ENCODE data around the gene PEPD. TPM values are rescaled to one million over a fixed set of nuclear protein-coding genes. Genes with fewer than 3 reads are reported as not detected.
A peak's percentile ranks its signal among the peaks of the same experiment; 100 is the strongest.

Gene PEPD
- total and polyA plus RNA-seq, 4 donors, result 48.2 to 186 (median 55.5) TPM

GRCh38 chr19:33393286-33394005 is 128.1 kb downstream of the PEPD start:
- DNase-seq, result peak; percentile 47 to 73
- 91 to 93% methylated on average over 17 to 21 of the region's 21 CpGs for WGBS, 2 donors
- ATAC-seq (ENCODE audit: low FRiP score), result no peak
- intact Hi-C loops (cut with DNase I), result no loop called here
- H3K4me3 ChIP-seq (ENCODE audit: low read length in 2 of 2), result no peak overlapping the region
- H3K36me3 ChIP-seq (ENCODE audit: control insufficient read depth in 1 of 2, insufficient read depth in 2 of 2, low read length in 1 of 2), result no peaks in the 10 kb centered on the region
- H3K4me1 ChIP-seq (ENCODE audit: control insufficient read depth in 1 of 2, insufficient read depth in 2 of 2, low read length in 2 of 2), result no peaks in the 10 kb centered on the region
- no peaks in the 10 kb centered on the region for H3K9me3 ChIP-seq (ENCODE audit: control insufficient read depth, low read length)
- no peaks in the 10 kb centered on the region for H3K27me3 ChIP-seq (ENCODE audit: control insufficient read depth in 1 of 2, insufficient read depth in 2 of 2, low read length in 1 of 2)
- H3K27ac ChIP-seq (ENCODE audit: low read depth in 1 of 2, low read length in 2 of 2), result no peak overlapping the region

- 63 to 70% methylated on average over 28 to 39 of the region's 39 CpGs for WGBS, 2 donors
- DNase-seq, result peak; percentile 45 to 77
- H3K27ac ChIP-seq (ENCODE audit: low read depth in 1 of 2, low read length in 2 of 2), result no peak overlapping the region
- intact Hi-C loops (cut with DNase I), result no loop called here
- H3K9me3 ChIP-seq (ENCODE audit: control insufficient read depth, low read length), result no peaks in the 10 kb centered on the region
- H3K36me3 ChIP-seq (ENCODE audit: control insufficient read depth in 1 of 2, insufficient read depth in 2 of 2, low read length in 1 of 2), result no peaks in the 10 kb centered on the region
- no peak for ATAC-seq (ENCODE audit: low FRiP score)
- no peaks in the 10 kb centered on the region for H3K27me3 ChIP-seq (ENCODE audit: control insufficient read depth in 1 of 2, insufficient read depth in 2 of 2, low read length in 1 of 2)
- H3K4me1 ChIP-seq (ENCODE audit: control insufficient read depth in 1 of 2, insufficient read depth in 2 of 2, low read length in 2 of 2), result no peaks in the 10 kb centered on the region
- H3K4me3 ChIP-seq (ENCODE audit: low read length in 2 of 2), result no peak overlapping the region
These were observed 129.0 kb downstream of the PEPD start for GRCh38 chr19:33392341-33393285.

GRCh38 chr19:33391631-33392249 is 129.9 kb downstream of the PEPD start:
- no peak overlapping the region for H3K27ac ChIP-seq (ENCODE audit: low read depth in 1 of 2, low read length in 2 of 2)
- no peaks in the 10 kb centered on the region for H3K4me1 ChIP-seq (ENCODE audit: control insufficient read depth in 1 of 2, insufficient read depth in 2 of 2, low read length in 2 of 2)
- H3K36me3 ChIP-seq (ENCODE audit: control insufficient read depth in 1 of 2, insufficient read depth in 2 of 2, low read length in 1 of 2), result no peaks in the 10 kb centered on the region
- no peaks in the 10 kb centered on the region for H3K27me3 ChIP-seq (ENCODE audit: control insufficient read depth in 1 of 2, insufficient read depth in 2 of 2, low read length in 1 of 2)
- WGBS, 2 donors, result 83% methylated on average over 11 to 12 of the region's 12 CpGs
- ATAC-seq (ENCODE audit: low FRiP score), result no peak
- intact Hi-C loops (cut with DNase I), result no loop called here
- no peak overlapping the region for H3K4me3 ChIP-seq (ENCODE audit: low read length in 2 of 2)
- peak in 1 of 2 donors; percentile 64 for DNase-seq
- no peaks in the 10 kb centered on the region for H3K9me3 ChIP-seq (ENCODE audit: control insufficient read depth, low read length)

- Histone ChIP-seq H3K36me3 (ENCODE audit: control insufficient read depth in 1 of 2, insufficient read depth in 2 of 2, low read length in 1 of 2) (no peaks in the 10 kb centered on the region), H3K4me3 (ENCODE audit: low read length in 2 of 2) (no peak overlapping the region), H3K27me3 (ENCODE audit: control insufficient read depth in 1 of 2, insufficient read depth in 2 of 2, low read length in 1 of 2) (no peaks in the 10 kb centered on the region), H3K27ac (ENCODE audit: low read depth in 1 of 2, low read length in 2 of 2) (no peak overlapping the region), H3K9me3 (ENCODE audit: control insufficient read depth, low read length) (no peaks in the 10 kb centered on the region), H3K4me1 (ENCODE audit: control insufficient read depth in 1 of 2, insufficient read depth in 2 of 2, low read length in 2 of 2) (no peaks in the 10 kb centered on the region)
- ATAC-seq (ENCODE audit: low FRiP score) (no peak), DNase-seq (peak; percentile 50 to 73)
- WGBS, 2 donors, result 89 to 94% methylated on average over 24 of the region's 24 CpGs
- intact Hi-C loops (cut with DNase I), result no loop called here
These were observed 130.5 kb downstream of the PEPD start for GRCh38 chr19:33390908-33391630.

- DNase-seq, result peak; percentile 69 to 84
- intact Hi-C loops (cut with DNase I), result no loop called here
- no peak overlapping the region for H3K4me3 ChIP-seq (ENCODE audit: low read length in 2 of 2)
- 82 to 85% methylated on average over 19 of the region's 19 CpGs for WGBS, 2 donors
- peak; percentile 41 for ATAC-seq (ENCODE audit: low FRiP score)
- H3K4me1 ChIP-seq (ENCODE audit: control insufficient read depth in 1 of 2, insufficient read depth in 2 of 2, low read length in 2 of 2), result no peaks in the 10 kb centered on the region
- H3K27ac ChIP-seq (ENCODE audit: low read depth in 1 of 2, low read length in 2 of 2), result no peak overlapping the region
- H3K36me3 ChIP-seq (ENCODE audit: control insufficient read depth in 1 of 2, insufficient read depth in 2 of 2, low read length in 1 of 2), result no peaks in the 10 kb centered on the region
- no peaks in the 10 kb centered on the region for H3K9me3 ChIP-seq (ENCODE audit: control insufficient read depth, low read length)
- H3K27me3 ChIP-seq (ENCODE audit: control insufficient read depth in 1 of 2, insufficient read depth in 2 of 2, low read length in 1 of 2), result no peaks in the 10 kb centered on the region
These were observed 131.3 kb downstream of the PEPD start for GRCh38 chr19:33390101-33390907.

- H3K27me3 ChIP-seq (ENCODE audit: control insufficient read depth in 1 of 2, insufficient read depth in 2 of 2, low read length in 1 of 2), result no peaks in the 10 kb centered on the region
- no peak overlapping the region for H3K27ac ChIP-seq (ENCODE audit: low read depth in 1 of 2, low read length in 2 of 2)
- 89 to 93% methylated on average over 22 of the region's 22 CpGs for WGBS, 2 donors
- ATAC-seq (ENCODE audit: low FRiP score) (peak; percentile 1), DNase-seq (peak; percentile 46 to 72)
- H3K4me3 ChIP-seq (ENCODE audit: low read length in 2 of 2), result no peak overlapping the region
- no peaks in the 10 kb centered on the region for H3K9me3 ChIP-seq (ENCODE audit: control insufficient read depth, low read length)
- intact Hi-C loops (cut with DNase I), result no loop called here
- no peaks in the 10 kb centered on the region for H3K36me3 ChIP-seq (ENCODE audit: control insufficient read depth in 1 of 2, insufficient read depth in 2 of 2, low read length in 1 of 2)
- H3K4me1 ChIP-seq (ENCODE audit: control insufficient read depth in 1 of 2, insufficient read depth in 2 of 2, low read length in 2 of 2), result no peaks in the 10 kb centered on the region
These were observed 132.0 kb downstream of the PEPD start for GRCh38 chr19:33389421-33390100.

GRCh38 chr19:33388725-33389420 is 132.7 kb downstream of the PEPD start:
- no peaks in the 10 kb centered on the region for H3K9me3 ChIP-seq (ENCODE audit: control insufficient read depth, low read length)
- DNase-seq, result peak; percentile 50 to 77
- no peaks in the 10 kb centered on the region for H3K36me3 ChIP-seq (ENCODE audit: control insufficient read depth in 1 of 2, insufficient read depth in 2 of 2, low read length in 1 of 2)
- 38% methylated on average over 28 of the region's 28 CpGs for WGBS, 2 donors
- no peak overlapping the region for H3K27ac ChIP-seq (ENCODE audit: low read depth in 1 of 2, low read length in 2 of 2)
- peak; percentile 12 for ATAC-seq (ENCODE audit: low FRiP score)
- intact Hi-C loops (cut with DNase I), result no loop called here
- no peaks in the 10 kb centered on the region for H3K4me1 ChIP-seq (ENCODE audit: control insufficient read depth in 1 of 2, insufficient read depth in 2 of 2, low read length in 2 of 2)
- no peaks in the 10 kb centered on the region for H3K27me3 ChIP-seq (ENCODE audit: control insufficient read depth in 1 of 2, insufficient read depth in 2 of 2, low read length in 1 of 2)
- no peak overlapping the region for H3K4me3 ChIP-seq (ENCODE audit: low read length in 2 of 2)

Measured in aorta (tissue), 5 donors.